ENCODE measurements around the gene GCNT1. TPM values are rescaled to one million over a fixed set of nuclear protein-coding genes. Genes with fewer than 3 reads are reported as not detected.

The GCNT1 gene
- total RNA-seq, 2 donors from 2014 or later, result 70.6 to 76.1 TPM

DNA sequence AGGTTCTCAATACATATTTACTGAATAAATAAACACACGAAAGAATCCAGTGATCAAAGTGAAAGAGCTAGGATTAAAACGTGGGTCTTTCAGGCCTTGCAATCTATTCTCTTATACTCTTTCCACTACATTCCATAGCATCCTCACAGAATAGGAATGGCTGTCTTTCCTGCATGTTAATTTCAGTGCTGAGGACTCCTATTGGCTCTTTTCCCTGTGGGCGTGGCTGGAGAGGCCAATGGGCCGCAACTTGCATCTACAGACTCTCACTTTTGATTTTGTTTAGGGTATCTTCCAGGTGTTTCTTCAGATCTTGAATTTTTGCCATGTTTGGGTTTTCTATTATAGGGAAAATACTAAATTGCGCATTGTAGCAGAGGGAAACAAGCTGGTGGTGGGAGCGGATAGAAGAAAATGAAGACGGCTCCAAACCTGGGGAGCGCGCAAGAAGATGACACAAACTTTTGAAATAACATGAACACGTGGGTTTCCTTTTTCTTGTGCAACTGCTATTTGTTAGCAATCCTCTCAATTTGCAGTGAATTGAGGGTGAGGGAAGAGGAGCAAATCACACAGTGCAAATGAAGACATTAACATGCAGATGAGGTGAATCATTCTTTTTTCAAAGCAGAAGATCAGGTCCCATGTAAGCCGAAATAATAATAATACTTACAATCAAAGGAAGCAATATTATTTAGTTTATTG is 93.9 kb downstream of the GCNT1 start:
- no peak overlapping the region for H3K27ac Mint-ChIP-seq
- no peaks in the 10 kb centered on the region for H3K27me3 Mint-ChIP-seq (ENCODE audit: insufficient read depth)
- Histone ChIP-seq H3K4me1 (ENCODE audit: control insufficient read depth, insufficient read depth, low read length) (no peaks in the 10 kb centered on the region), H3K36me3 (ENCODE audit: control insufficient read depth, insufficient read depth, low read length) (no peaks in the 10 kb centered on the region), H3K27ac (ENCODE audit: low read depth, low read length) (no peak overlapping the region), H3K9me3 (ENCODE audit: control insufficient read depth, low read length) (no peaks in the 10 kb centered on the region), H3K9ac (ENCODE audit: extremely low read depth, low read length, poor library complexity, severe bottlenecking) (no peak overlapping the region), H3K4me3 (ENCODE audit: low read length) (no peak overlapping the region), H3K27me3 (ENCODE audit: control insufficient read depth, insufficient read depth, low read length, poor library complexity, severe bottlenecking) (no peaks in the 10 kb centered on the region)
- WGBS, 2 experiments (ENCODE audit: insufficient coverage in 1 of 2, insufficient read length in 1 of 2), result 85 to 92% methylated on average over 8 to 10 of the region's 11 CpGs
- H3K4me3 Mint-ChIP-seq, result no peak overlapping the region
- no peak for DNase-seq
- H3K9me3 Mint-ChIP-seq, result no peaks in the 10 kb centered on the region
- TF ChIP-seq, protein P1, sequence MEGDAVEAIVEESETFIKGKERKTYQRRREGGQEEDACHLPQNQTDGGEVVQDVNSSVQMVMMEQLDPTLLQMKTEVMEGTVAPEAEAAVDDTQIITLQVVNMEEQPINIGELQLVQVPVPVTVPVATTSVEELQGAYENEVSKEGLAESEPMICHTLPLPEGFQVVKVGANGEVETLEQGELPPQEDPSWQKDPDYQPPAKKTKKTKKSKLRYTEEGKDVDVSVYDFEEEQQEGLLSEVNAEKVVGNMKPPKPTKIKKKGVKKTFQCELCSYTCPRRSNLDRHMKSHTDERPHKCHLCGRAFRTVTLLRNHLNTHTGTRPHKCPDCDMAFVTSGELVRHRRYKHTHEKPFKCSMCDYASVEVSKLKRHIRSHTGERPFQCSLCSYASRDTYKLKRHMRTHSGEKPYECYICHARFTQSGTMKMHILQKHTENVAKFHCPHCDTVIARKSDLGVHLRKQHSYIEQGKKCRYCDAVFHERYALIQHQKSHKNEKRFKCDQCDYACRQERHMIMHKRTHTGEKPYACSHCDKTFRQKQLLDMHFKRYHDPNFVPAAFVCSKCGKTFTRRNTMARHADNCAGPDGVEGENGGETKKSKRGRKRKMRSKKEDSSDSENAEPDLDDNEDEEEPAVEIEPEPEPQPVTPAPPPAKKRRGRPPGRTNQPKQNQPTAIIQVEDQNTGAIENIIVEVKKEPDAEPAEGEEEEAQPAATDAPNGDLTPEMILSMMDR (conservative IDR thresholded peaks at IDR 0.05), result no peak
- peaks cover 25% of the 10 kb centered on the region for H3K4me1 Mint-ChIP-seq
- H3K36me3 Mint-ChIP-seq (ENCODE audit: low read depth), result no peaks in the 10 kb centered on the region

DNA sequence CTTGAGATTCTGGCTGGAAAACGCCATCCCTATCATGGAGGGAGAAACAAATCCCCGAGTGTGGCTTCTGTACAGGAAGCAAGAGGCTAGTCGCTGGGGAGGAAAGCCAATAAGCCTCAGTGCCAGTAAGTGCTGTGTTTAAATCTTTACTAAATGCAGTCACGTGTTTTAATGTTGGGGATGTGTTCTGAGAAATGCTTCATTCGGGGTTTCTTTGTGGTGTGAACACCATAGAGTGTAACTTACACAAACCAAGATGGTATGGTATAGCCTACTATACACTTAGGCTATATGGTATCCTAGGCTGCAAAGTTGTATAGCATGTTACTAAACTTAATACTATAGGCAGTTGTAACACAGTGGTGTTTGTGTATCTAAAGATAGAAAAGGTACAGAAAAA is 94.7 kb downstream of the GCNT1 start:
- H3K9me3 ChIP-seq (ENCODE audit: control insufficient read depth, low read length), result peaks cover 1% of the 10 kb centered on the region
- WGBS, 2 experiments (ENCODE audit: insufficient coverage in 1 of 2, insufficient read length in 1 of 2), result 85% methylated on average over 4 to 5 of the region's 5 CpGs

More for the DNA sequence above, 94.7 kb downstream of the GCNT1 start:
- H3K36me3 ChIP-seq (ENCODE audit: control insufficient read depth, insufficient read depth, low read length), result no peaks in the 10 kb centered on the region
- Mint-ChIP-seq H3K4me1 (peaks cover 25% of the 10 kb centered on the region), H3K27ac (no peak overlapping the region), H3K36me3 (ENCODE audit: low read depth) (no peaks in the 10 kb centered on the region), H3K4me3 (no peak overlapping the region), H3K9me3 (peaks cover 1% of the 10 kb centered on the region), H3K27me3 (ENCODE audit: insufficient read depth) (no peaks in the 10 kb centered on the region)
- no peaks in the 10 kb centered on the region for H3K4me1 ChIP-seq (ENCODE audit: control insufficient read depth, insufficient read depth, low read length)
- no peak overlapping the region for H3K27ac ChIP-seq (ENCODE audit: low read depth, low read length)
- TF ChIP-seq, protein P1 (conservative IDR thresholded peaks at IDR 0.05), result no peak
- H3K9ac ChIP-seq (ENCODE audit: extremely low read depth, low read length, poor library complexity, severe bottlenecking), result no peak overlapping the region
- H3K4me3 ChIP-seq (ENCODE audit: low read length), result no peak overlapping the region
- no peaks in the 10 kb centered on the region for H3K27me3 ChIP-seq (ENCODE audit: control insufficient read depth, insufficient read depth, low read length, poor library complexity, severe bottlenecking)
- no peak for DNase-seq

Other genes with a start within 250 kb of the GCNT1 start
- 10 to 100 TPM; 16.5 to 17.4 TPM for gene RFK, start 64.8 kb upstream of the GCNT1 start, total RNA-seq